ENCODE results near the gene REEP6.
"Not testable (repeated sequence)": the region's sequence is repeated elsewhere in the genome, so short reads cannot be mapped to it uniquely, and the experiment has no call there.

REEP6 gene

GRCh38 chr19:1526066-1526778 is 35.2 kb downstream of the REEP6 start:
- DNase-seq = no peak

GRCh38 chr19:1526979-1527649 is 36.1 kb downstream of the REEP6 start:
- no peak for DNase-seq

GRCh38 chr19:1527650-1528309 is 36.8 kb downstream of the REEP6 start:
- no peak for DNase-seq

- no peak for DNase-seq
Measured at GRCh38 chr19:1528596-1529429, 37.8 kb downstream of the REEP6 start.

- DNase-seq = no peak
Measured at GRCh38 chr19:1529430-1529816, 38.4 kb downstream of the REEP6 start.

GRCh38 chr19:1530856-1531255 is 39.9 kb downstream of the REEP6 start:
- DNase-seq = not testable (repeated sequence)

GRCh38 chr19:1531587-1531986 is 40.6 kb downstream of the REEP6 start:
- DNase-seq = no peak

- no peak for DNase-seq
Measured at GRCh38 chr19:1532003-1532402, 41.0 kb downstream of the REEP6 start.

GRCh38 chr19:1533510-1534150 is 42.6 kb downstream of the REEP6 start:
- no peak for DNase-seq

- DNase-seq = no peak
Measured at GRCh38 chr19:1534972-1535371, 44.0 kb downstream of the REEP6 start.

- DNase-seq = not testable (repeated sequence)
Measured at GRCh38 chr19:1535699-1536098, 44.7 kb downstream of the REEP6 start.

- no peak for DNase-seq
Measured at GRCh38 chr19:1538978-1539377, 48.0 kb downstream of the REEP6 start.

GRCh38 chr19:1539749-1540148 is 48.8 kb downstream of the REEP6 start:
- DNase-seq = not testable (repeated sequence)

GRCh38 chr19:1540365-1540925 is 49.5 kb downstream of the REEP6 start:
- no peak for DNase-seq
